Effector memory CD4-positive, alpha-beta T cell (primary cell): Measurements from ENCODE around the gene HHATL.
"Not testable (repeated sequence)": the region's sequence is repeated elsewhere in the genome, so short reads cannot be mapped to it uniquely, and the experiment has no call there.

Experiments used
- DNase-seq, 3 donors: peaks; one replicate each; pipeline ENCODE4 v3.0.0-alpha.2; 2020
- H3K27ac ChIP-seq: 2 replicates; pipeline ENCODE4 v1.7.0; 2013; ENCODE audit warnings: mild to moderate bottlenecking, low read length, moderate library complexity; ENCODE audit not compliant: insufficient read depth, poor library complexity, severe bottlenecking
- H3K27me3 ChIP-seq: replicated peaks from 2 replicates; pipeline ENCODE4 v1.7.0; 2013; ENCODE audit warnings: mild to moderate bottlenecking, low read length; ENCODE audit not compliant: insufficient read depth, control insufficient read depth, poor library complexity, severe bottlenecking
- H3K36me3 ChIP-seq: 2 replicates; pipeline ENCODE4 v1.7.0; 2013; ENCODE audit warnings: mild to moderate bottlenecking, low read length, moderate library complexity; ENCODE audit not compliant: control insufficient read depth, insufficient read depth
- H3K4me1 ChIP-seq: 2 replicates; pipeline ENCODE4 v1.7.0; 2013; ENCODE audit warnings: low read length, mild to moderate bottlenecking; ENCODE audit not compliant: control insufficient read depth, insufficient read depth, poor library complexity, severe bottlenecking
- H3K4me3 ChIP-seq: 2 replicates; pipeline ENCODE4 v1.7.0; 2013; ENCODE audit warnings: low read length, low read depth, mild to moderate bottlenecking; ENCODE audit not compliant: insufficient read depth, poor library complexity, severe bottlenecking
- H3K9me3 ChIP-seq: 2 replicates; pipeline ENCODE4 v1.7.0; 2013; ENCODE audit warnings: mild to moderate bottlenecking, low read length, moderate library complexity; ENCODE audit not compliant: control insufficient read depth

Gene HHATL

DNA sequence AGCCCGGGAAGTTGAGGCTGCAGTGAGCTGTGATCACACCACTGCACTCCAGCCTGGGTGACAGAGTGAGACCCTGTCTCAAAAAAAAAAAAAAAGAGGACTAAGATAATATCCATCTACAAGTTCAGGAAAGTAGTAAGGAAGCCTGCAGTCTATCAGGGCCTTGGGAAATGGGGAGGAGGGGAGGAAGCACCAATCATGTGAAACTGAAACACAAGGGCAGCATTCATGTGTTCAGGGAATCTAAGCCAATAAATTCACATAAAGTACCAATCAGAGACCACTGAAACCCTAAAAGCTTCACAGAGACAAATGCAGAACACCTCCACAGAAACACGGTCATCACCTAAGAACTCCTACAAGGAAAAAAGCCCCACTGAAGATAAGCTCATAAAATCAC, 22.9 kb upstream of the HHATL start:
- DNase-seq: no peak
- Histone ChIP-seq H3K27me3 (no peaks in the 10 kb centered on the region), H3K36me3 (no peaks in the 10 kb centered on the region), H3K9me3 (no peaks in the 10 kb centered on the region), H3K27ac (no peak overlapping the region), H3K4me3 (no peak overlapping the region), H3K4me1 (no peaks in the 10 kb centered on the region)

DNA sequence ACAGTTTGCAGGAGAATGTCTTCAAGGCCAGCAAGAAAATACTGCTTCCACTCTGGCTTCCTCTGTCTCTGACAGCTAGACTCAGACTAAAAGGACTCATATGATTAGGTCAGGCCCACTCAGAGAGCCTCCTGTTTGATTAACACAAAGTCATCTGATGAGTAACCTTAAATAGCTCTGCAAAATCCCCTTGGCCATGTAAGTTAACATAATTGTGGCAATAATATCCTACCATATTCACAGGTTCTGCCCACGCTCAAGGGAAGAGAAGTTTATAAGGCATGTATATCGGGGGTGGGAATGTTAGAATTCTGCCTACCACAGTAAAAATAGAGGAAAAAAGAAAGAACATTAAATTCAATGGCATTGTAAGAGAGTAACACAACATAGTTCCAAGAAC, 20.6 kb upstream of the HHATL start:
- Histone ChIP-seq H3K4me1 (no peaks in the 10 kb centered on the region), H3K4me3 (no peak overlapping the region), H3K9me3 (no peaks in the 10 kb centered on the region), H3K27ac (no peak overlapping the region), H3K36me3 (no peaks in the 10 kb centered on the region), H3K27me3 (no peaks in the 10 kb centered on the region)
- DNase-seq: no peak

GRCh38 chr3:42722442-42722841, 19.8 kb upstream of the HHATL start:
- not testable (repeated sequence) for H3K9me3 ChIP-seq, H3K4me3 ChIP-seq, DNase-seq, H3K36me3 ChIP-seq, H3K27me3 ChIP-seq, H3K27ac ChIP-seq, H3K4me1 ChIP-seq

- Histone ChIP-seq H3K9me3 (no peaks in the 10 kb centered on the region), H3K4me1 (no peaks in the 10 kb centered on the region), H3K27me3 (no peaks in the 10 kb centered on the region), H3K36me3 (no peaks in the 10 kb centered on the region), H3K27ac (no peak overlapping the region), H3K4me3 (no peak overlapping the region)
- DNase-seq: no peak
Observed at GRCh38 chr3:42721690-42722089, 19.1 kb upstream of the HHATL start.

DNA sequence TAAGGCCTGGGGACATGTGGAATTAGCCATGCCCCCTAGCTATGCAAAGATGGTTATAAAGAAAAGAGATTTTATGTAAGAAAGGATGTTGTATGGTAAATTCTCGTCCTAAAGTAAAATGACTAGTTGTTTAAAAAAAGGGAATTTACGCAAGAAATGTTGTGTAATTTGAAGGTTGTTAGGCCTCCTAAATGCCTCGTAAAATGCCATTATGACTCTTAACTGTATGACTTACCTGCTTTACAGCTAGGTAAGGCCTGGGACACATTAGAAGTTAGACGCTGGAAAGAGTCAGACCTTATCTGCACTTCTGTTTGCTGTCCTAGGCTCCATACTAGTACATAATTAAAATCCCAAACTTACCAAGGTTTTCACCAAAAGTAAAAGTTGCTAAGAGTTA, 17.5 kb upstream of the HHATL start:
- Histone ChIP-seq H3K4me3 (no peak overlapping the region), H3K27ac (no peak overlapping the region), H3K4me1 (no peaks in the 10 kb centered on the region), H3K36me3 (no peaks in the 10 kb centered on the region), H3K9me3 (no peaks in the 10 kb centered on the region), H3K27me3 (no peaks in the 10 kb centered on the region)
- DNase-seq: no peak

DNA sequence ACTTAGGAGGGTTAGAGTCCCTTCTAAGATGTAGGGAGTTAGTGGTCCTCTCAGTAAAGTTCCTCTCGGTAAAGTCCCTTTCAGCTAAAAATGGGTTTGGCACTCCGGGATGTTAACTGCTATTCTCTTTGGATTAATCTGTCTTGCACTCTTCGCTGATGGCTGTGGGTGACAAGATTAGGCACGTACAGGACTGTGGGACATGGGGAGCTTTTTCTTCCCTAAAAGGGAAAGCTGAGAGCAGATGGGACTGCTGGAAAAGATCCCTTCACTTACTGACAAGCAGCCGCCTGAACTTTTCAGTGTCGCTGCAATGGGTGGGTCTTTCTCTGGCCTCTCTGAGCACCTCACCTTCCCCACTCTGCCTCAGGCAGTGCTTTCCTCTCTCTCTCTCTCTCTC, 16.4 kb upstream of the HHATL start:
- H3K4me1 ChIP-seq: no peaks in the 10 kb centered on the region
- H3K27me3 ChIP-seq: no peaks in the 10 kb centered on the region
- no peak for DNase-seq
- no peak overlapping the region for H3K4me3 ChIP-seq
- H3K9me3 ChIP-seq: no peaks in the 10 kb centered on the region
- no peaks in the 10 kb centered on the region for H3K36me3 ChIP-seq
- H3K27ac ChIP-seq: no peak overlapping the region

GRCh38 chr3:42718338-42718737, 15.7 kb upstream of the HHATL start:
- Histone ChIP-seq H3K4me1 (no peaks in the 10 kb centered on the region), H3K36me3 (no peaks in the 10 kb centered on the region), H3K27me3 (no peaks in the 10 kb centered on the region), H3K27ac (no peak overlapping the region), H3K9me3 (no peaks in the 10 kb centered on the region), H3K4me3 (no peak overlapping the region)
- no peak for DNase-seq

DNA sequence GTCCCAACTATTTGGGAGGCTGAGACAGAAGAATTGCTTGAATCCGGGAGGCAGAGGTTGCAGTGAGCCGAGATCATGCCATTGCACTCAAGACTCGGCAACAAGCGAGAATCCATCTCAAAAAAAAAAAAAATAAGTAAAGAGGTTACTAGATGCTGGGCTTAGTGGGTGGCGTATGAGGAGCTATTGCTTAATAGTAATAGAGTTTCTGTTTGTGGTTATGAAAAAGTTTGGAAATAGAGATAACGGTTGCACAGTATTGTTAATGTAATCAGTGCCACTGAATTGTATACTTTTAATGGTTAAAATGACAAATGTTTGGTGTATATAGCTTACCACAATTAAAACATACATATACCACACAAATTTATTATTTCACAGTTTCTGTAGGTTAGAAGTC, 14.7 kb upstream of the HHATL start:
- Histone ChIP-seq H3K4me1 (no peaks in the 10 kb centered on the region), H3K4me3 (no peak overlapping the region), H3K36me3 (no peaks in the 10 kb centered on the region), H3K27me3 (no peaks in the 10 kb centered on the region), H3K27ac (no peak overlapping the region), H3K9me3 (no peaks in the 10 kb centered on the region)
- DNase-seq: no peak

DNA sequence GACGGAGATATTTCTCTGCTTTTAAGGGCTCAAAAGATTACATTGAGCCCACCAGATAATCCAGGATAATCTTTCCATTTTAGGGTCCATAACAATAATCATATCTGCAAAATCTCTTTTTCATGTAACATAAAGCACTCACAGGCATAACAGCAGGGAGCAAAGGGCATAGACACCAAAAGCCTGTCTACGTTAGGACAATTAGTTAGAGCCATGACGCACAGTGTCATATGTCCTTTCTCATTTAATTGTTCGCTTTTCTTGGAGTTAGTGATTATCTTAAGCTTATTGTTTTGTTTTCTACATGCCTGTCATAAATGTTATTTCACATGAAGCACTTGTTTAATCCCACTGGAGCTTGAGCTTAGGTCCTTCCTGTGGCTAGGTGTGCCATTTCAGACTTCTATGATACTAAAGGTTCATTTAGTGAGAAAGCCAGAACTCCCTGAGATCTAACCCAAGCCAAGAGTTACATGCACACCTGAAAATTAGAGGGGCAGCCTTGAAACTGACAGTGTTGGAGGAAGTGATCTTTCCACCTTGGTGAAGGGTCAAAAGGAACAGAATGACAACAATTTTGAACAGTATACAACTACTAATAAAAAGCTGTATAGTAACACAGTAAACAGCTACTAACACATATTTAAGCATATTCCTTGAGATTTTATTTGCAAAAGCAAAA, 11.7 kb upstream of the HHATL start:
- Histone ChIP-seq H3K4me1 (no peaks in the 10 kb centered on the region), H3K27me3 (no peaks in the 10 kb centered on the region), H3K9me3 (no peaks in the 10 kb centered on the region), H3K27ac (no peak overlapping the region), H3K36me3 (no peaks in the 10 kb centered on the region), H3K4me3 (no peak overlapping the region)
- DNase-seq: no peak

DNA sequence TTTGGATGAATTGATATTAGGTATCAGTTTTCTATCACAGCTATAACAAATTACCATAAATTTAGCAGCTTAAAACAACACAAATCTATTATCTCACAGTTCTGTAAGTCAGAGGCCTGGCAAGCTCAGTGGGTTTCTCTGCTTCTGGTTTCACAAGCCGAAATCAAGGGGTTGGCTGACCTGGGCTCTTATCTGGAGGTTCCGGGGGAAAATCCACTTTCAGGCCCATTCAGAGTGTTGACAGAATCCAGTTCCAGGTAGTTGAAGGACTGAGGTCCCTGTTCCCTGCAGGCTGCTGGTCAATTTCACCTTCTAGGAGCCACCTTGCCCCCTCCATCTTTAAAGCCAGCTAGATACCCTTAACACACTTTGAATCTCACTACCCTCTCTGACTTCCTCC, 11.1 kb upstream of the HHATL start:
- no peak overlapping the region for H3K27ac ChIP-seq
- H3K27me3 ChIP-seq: no peaks in the 10 kb centered on the region
- H3K36me3 ChIP-seq: no peaks in the 10 kb centered on the region
- no peaks in the 10 kb centered on the region for H3K9me3 ChIP-seq
- DNase-seq: no peak
- H3K4me1 ChIP-seq: no peaks in the 10 kb centered on the region
- H3K4me3 ChIP-seq: no peak overlapping the region
